ENCODE data around the gene TTF2. TPM values are rescaled to one million over a fixed set of nuclear protein-coding genes. Genes with fewer than 3 reads are reported as not detected.
"Not testable (repeated sequence)": the region's sequence is repeated elsewhere in the genome, so short reads cannot be mapped to it uniquely, and the experiment has no call there.

TTF2 gene
- total RNA-seq, 4 donors from 2014 or later, result 6.6 to 12.8 (median 9.0) TPM

GRCh38 chr1:117116090-117116783, 56.1 kb downstream of the TTF2 start:
- H3K4me1 ChIP-seq, result peaks cover 8 to 22% (median 14%) of the 10 kb centered on the region in 4 donors
- H3K4me3 ChIP-seq, result no peak overlapping the region
- intact Hi-C loops (cut with DNase I), result no loop called here
- H3K27ac ChIP-seq (replicated peaks in 1 of 4), result no peak overlapping the region
- no peak for DNase-seq (ENCODE audit: extremely low spot score)
- 83% methylated on average over 13 of the region's 13 CpGs for WGBS
- no peaks in the 10 kb centered on the region for H3K9me3 ChIP-seq
- TF ChIP-seq EP300 (IDR thresholded peaks at IDR 0.05) (no peak), POLR2A (IDR thresholded peaks at IDR 0.05; ENCODE audit: low read depth) (no peak), POLR2AphosphoS5 (IDR thresholded peaks at IDR 0.05) (no peak)
- TF ChIP-seq, protein P1, sequence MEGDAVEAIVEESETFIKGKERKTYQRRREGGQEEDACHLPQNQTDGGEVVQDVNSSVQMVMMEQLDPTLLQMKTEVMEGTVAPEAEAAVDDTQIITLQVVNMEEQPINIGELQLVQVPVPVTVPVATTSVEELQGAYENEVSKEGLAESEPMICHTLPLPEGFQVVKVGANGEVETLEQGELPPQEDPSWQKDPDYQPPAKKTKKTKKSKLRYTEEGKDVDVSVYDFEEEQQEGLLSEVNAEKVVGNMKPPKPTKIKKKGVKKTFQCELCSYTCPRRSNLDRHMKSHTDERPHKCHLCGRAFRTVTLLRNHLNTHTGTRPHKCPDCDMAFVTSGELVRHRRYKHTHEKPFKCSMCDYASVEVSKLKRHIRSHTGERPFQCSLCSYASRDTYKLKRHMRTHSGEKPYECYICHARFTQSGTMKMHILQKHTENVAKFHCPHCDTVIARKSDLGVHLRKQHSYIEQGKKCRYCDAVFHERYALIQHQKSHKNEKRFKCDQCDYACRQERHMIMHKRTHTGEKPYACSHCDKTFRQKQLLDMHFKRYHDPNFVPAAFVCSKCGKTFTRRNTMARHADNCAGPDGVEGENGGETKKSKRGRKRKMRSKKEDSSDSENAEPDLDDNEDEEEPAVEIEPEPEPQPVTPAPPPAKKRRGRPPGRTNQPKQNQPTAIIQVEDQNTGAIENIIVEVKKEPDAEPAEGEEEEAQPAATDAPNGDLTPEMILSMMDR (IDR thresholded peaks at IDR 0.05), result no peak
- peaks cover 12 to 58% (median 24%) of the 10 kb centered on the region in 4 donors for H3K36me3 ChIP-seq
- H3K27me3 ChIP-seq, result no peaks in the 10 kb centered on the region

DNA sequence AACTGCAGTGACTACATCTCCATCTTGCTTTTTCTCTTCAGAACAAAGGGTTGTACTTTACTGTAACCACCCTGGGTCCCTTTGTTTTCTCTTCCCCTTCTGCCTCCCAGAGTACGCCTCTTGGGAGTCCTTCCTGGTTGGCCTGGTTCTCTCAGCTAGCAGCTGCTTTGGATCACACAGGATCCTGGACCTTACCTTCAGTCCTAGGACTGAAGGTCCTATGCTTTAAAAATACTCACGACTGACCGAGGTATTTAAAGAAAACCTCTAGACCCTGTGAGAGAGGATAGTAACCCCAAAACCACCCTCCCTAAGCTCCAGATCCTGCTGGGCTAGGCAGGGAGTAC, 56.6 kb downstream of the TTF2 start:
- intact Hi-C loops (cut with DNase I), result no loop called here
- Histone ChIP-seq H3K4me3 (no peak overlapping the region), H3K4me1 (peaks cover 8 to 22% (median 15%) of the 10 kb centered on the region in 4 donors), H3K9me3 (no peaks in the 10 kb centered on the region), H3K36me3 (peaks cover 12 to 53% (median 23%) of the 10 kb centered on the region in 4 donors), H3K27me3 (no peaks in the 10 kb centered on the region), H3K27ac (replicated peaks in 1 of 4) (no peak overlapping the region)
- WGBS, result 85% methylated on average over 3 of the region's 3 CpGs
- TF ChIP-seq POLR2A (IDR thresholded peaks at IDR 0.05; ENCODE audit: low read depth), result no peak
- TF ChIP-seq, protein P1 (IDR thresholded peaks at IDR 0.05), result no peak
- TF ChIP-seq POLR2AphosphoS5 (IDR thresholded peaks at IDR 0.05), result no peak
- TF ChIP-seq EP300 (IDR thresholded peaks at IDR 0.05), result no peak
- DNase-seq (ENCODE audit: extremely low spot score), result no peak

GRCh38 chr1:117117697-117118096, 57.6 kb downstream of the TTF2 start:
- Histone ChIP-seq H3K9me3 (no peaks in the 10 kb centered on the region), H3K4me1 (peaks cover 14 to 27% (median 21%) of the 10 kb centered on the region in 4 donors), H3K27me3 (no peaks in the 10 kb centered on the region), H3K36me3 (peaks cover 10 to 43% (median 19%) of the 10 kb centered on the region in 4 donors), H3K27ac (replicated peaks in 1 of 4) (no peak overlapping the region), H3K4me3 (no peak overlapping the region)
- DNase-seq (ENCODE audit: extremely low spot score), result no peak
- 71% methylated on average over 2 of the region's 2 CpGs for WGBS
- TF ChIP-seq, protein P1 (IDR thresholded peaks at IDR 0.05), result no peak
- TF ChIP-seq POLR2AphosphoS5 (IDR thresholded peaks at IDR 0.05) (no peak), POLR2A (IDR thresholded peaks at IDR 0.05; ENCODE audit: low read depth) (no peak), EP300 (IDR thresholded peaks at IDR 0.05) (no peak)
- intact Hi-C loops (cut with DNase I), result no loop called here

DNA sequence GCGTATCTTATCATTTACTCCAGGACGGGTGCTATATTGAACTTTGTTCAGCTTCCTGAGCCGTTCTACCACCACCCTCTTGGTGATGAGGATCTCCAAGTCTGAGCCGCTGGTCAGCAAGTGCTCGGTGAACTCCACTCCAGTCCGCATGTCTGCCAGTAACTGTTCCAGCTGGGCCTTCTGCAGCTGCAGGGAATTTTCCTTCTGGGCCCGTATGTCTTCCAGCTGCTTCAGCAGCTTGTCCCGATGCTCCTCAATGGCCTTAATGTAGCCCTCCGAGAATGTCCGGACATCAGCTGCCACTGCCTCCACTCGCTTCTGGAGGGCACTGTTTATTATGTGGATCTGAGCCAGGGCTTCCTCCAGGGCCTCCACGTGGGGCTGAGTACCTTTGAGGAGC, 58.0 kb downstream of the TTF2 start:
- intact Hi-C loops (cut with DNase I), result no loop called here
- no peak overlapping the region for H3K27ac ChIP-seq (replicated peaks in 1 of 4)
- no peak for DNase-seq (ENCODE audit: extremely low spot score)
- H3K4me1 ChIP-seq, result peaks cover 14 to 27% (median 21%) of the 10 kb centered on the region in 4 donors
- H3K4me3 ChIP-seq, result no peak overlapping the region
- TF ChIP-seq POLR2A (IDR thresholded peaks at IDR 0.05; ENCODE audit: low read depth) (no peak), POLR2AphosphoS5 (IDR thresholded peaks at IDR 0.05) (no peak), EP300 (IDR thresholded peaks at IDR 0.05) (no peak)
- TF ChIP-seq, protein P1 (IDR thresholded peaks at IDR 0.05), result no peak
- peaks cover 5 to 39% (median 17%) of the 10 kb centered on the region in 4 donors for H3K36me3 ChIP-seq
- no peaks in the 10 kb centered on the region for H3K9me3 ChIP-seq
- no peaks in the 10 kb centered on the region for H3K27me3 ChIP-seq
- 87% methylated on average over 8 of the region's 12 CpGs for WGBS

DNA sequence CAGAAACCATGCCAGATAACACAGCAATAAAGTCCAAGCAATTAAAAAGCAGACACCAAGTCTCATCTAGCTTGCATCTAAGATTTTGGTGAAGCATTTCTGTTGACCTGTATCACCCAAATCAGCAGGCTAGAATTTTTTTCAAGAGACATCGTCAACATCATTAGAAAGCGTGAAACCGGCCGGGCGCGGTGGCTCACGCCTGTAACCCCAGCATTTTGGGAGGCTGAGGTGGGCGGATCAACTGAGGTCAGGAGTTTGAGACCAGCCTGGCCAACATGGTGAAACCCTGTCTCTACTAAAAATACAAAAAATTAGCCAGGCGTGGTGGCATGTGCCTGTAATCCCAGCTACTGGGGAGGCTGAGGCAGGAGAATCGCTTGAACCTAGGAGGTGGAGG, 59.0 kb downstream of the TTF2 start:
- H3K27ac ChIP-seq (replicated peaks in 1 of 4); intact Hi-C loops (cut with DNase I); H3K9me3 ChIP-seq; DNase-seq (ENCODE audit: extremely low spot score); H3K27me3 ChIP-seq; H3K4me3 ChIP-seq: not testable (repeated sequence)
- peaks cover 0 to 30% (median 8%) of the 10 kb centered on the region in 4 donors for H3K36me3 ChIP-seq
- H3K4me1 ChIP-seq, result peaks cover 14 to 27% (median 21%) of the 10 kb centered on the region in 4 donors
- WGBS, result 97% methylated on average over 10 of the region's 10 CpGs
